ENCODE data around the gene CLDN22.

DNA sequence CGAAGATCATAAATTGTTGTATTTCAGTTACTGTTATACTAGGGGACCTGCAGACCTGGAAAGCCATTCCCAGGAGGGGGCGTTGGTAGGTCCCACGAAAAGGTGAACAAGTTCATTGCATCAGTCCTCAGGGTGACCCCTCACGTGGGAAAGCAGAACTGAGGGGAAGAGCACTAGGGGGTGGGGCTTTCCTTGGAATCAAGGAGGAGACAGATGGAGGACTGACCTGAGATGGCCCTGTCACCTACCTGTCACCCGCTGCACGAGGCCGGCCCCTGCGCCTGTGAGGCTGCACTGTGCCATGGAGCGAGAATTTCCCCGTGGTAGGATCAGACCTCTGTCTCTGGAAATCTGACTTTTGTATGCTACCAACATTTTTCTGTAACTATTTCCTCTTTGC, 43.9 kb upstream of the CLDN22 start:
- TF ChIP-seq POLR2AphosphoS5 (IDR thresholded peaks at IDR 0.05), result no peak
- TF ChIP-seq, protein P1, sequence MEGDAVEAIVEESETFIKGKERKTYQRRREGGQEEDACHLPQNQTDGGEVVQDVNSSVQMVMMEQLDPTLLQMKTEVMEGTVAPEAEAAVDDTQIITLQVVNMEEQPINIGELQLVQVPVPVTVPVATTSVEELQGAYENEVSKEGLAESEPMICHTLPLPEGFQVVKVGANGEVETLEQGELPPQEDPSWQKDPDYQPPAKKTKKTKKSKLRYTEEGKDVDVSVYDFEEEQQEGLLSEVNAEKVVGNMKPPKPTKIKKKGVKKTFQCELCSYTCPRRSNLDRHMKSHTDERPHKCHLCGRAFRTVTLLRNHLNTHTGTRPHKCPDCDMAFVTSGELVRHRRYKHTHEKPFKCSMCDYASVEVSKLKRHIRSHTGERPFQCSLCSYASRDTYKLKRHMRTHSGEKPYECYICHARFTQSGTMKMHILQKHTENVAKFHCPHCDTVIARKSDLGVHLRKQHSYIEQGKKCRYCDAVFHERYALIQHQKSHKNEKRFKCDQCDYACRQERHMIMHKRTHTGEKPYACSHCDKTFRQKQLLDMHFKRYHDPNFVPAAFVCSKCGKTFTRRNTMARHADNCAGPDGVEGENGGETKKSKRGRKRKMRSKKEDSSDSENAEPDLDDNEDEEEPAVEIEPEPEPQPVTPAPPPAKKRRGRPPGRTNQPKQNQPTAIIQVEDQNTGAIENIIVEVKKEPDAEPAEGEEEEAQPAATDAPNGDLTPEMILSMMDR (IDR thresholded peaks at IDR 0.05 in 8 of 11, conservative IDR thresholded peaks at IDR 0.05 in 3 of 11), result no peak

Measured in spleen (tissue), 7 donors.